DOHH2 (cell line): Measurements from ENCODE around the gene HTRA3.

Experiments
- H3F3A ChIP-seq: fragments of 200-600 bp; sonication (generic), shearing (Covaris generic); 2 replicates; pipeline ENCODE4 v1.6.0; 2016; ENCODE audit warnings: antibody characterized with exemption, mild to moderate bottlenecking; ENCODE audit not compliant: control insufficient read depth, insufficient read depth
- H3K27ac ChIP-seq: fragments of 200-600 bp; sonication (generic); 2 replicates; pipeline ENCODE4 v1.5.1; 2014; ENCODE audit warnings: low read depth, mild to moderate bottlenecking, low read length, moderate library complexity
- H3K27me3 ChIP-seq: fragments of 200-600 bp; sonication (generic); 2 replicates; pipeline ENCODE4 v1.6.1; 2014; ENCODE audit warnings: mild to moderate bottlenecking, low read length, mixed read lengths; ENCODE audit not compliant: control insufficient read depth
- H3K36me3 ChIP-seq: fragments of 200-600 bp; sonication (generic); 2 replicates; pipeline ENCODE4 v1.6.1; 2014; ENCODE audit warnings: mild to moderate bottlenecking, low read length, moderate library complexity, mixed read lengths; ENCODE audit not compliant: control insufficient read depth
- H3K4me1 ChIP-seq: fragments of 200-600 bp; sonication (generic); 2 replicates; pipeline ENCODE4 v1.6.1; 2014; ENCODE audit warnings: mild to moderate bottlenecking, low read length, mixed read lengths; ENCODE audit not compliant: control insufficient read depth
- H3K4me2 ChIP-seq: fragments of 200-600 bp; sonication (generic); 2 replicates; pipeline ENCODE4 v1.6.0; 2014; ENCODE audit warnings: mild to moderate bottlenecking, low read length, moderate library complexity
- H3K4me3 ChIP-seq: fragments of 200-600 bp; sonication (generic); 2 replicates; pipeline ENCODE4 v1.5.1; 2014; ENCODE audit warnings: mild to moderate bottlenecking, low read length, mixed read lengths
- H3K79me2 ChIP-seq: fragments of 200-600 bp; sonication (generic); 2 replicates; pipeline ENCODE4 v1.6.1; 2014; ENCODE audit warnings: mild to moderate bottlenecking, low read length, mixed read lengths; ENCODE audit not compliant: control insufficient read depth
- H3K9me2 ChIP-seq: fragments of 200-600 bp; sonication (generic); replicated peaks from 2 replicates; pipeline ENCODE4 v1.6.1; 2014; ENCODE audit warnings: mild to moderate bottlenecking, low read length, mixed read lengths; ENCODE audit not compliant: control insufficient read depth
- H3K9me3 ChIP-seq: fragments of 200-600 bp; sonication (generic); 2 replicates; pipeline ENCODE4 v1.6.1; 2014; ENCODE audit warnings: antibody characterized with exemption, low read length, mixed read lengths; ENCODE audit not compliant: control insufficient read depth, insufficient read depth
- H4K20me1 ChIP-seq: fragments of 200-600 bp; sonication (generic); 2 replicates; pipeline ENCODE4 v1.6.0; 2014; ENCODE audit warnings: low read depth, mild to moderate bottlenecking, antibody characterized with exemption, low read length, moderate library complexity; ENCODE audit not compliant: control insufficient read depth, insufficient read depth
- EZH2phosphoT487 ChIP-seq: fragments of 200-600 bp; sonication (generic); IDR thresholded peaks from 2 replicates; pipeline ENCODE4 v1.6.1; 2017; ENCODE audit warnings: borderline replicate concordance, mild to moderate bottlenecking, antibody characterized with exemption, low read length, moderate library complexity, mixed read lengths
- TF ChIP-seq, protein P1 (sequence below): fragments of 200-600 bp; sonication (generic); IDR thresholded peaks from one replicate; pipeline ENCODE4 v1.5.1; 2014; ENCODE audit warnings: antibody characterized with exemption, mild to moderate bottlenecking, low read depth, low read length; ENCODE audit not compliant: poor library complexity, severe bottlenecking

The HTRA3 gene

DNA sequence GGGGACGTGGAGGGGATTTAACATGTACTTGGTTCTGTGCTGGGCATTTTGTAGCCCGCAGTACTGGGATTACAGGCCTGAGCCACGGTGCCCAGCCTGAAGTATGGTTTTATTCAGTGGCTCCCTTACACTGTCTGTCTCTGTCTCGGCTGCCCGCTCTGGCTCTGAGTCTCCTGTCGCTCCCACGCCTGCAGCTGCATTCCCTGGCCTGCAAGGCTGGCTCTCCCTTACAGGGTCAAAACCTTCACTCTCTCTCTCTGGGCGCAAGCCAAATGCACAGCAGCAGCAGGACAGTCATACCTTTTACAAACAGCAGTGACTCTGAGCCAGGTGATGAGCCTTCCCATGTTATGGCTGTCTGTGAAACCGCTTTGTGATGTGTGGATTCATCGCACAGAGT lies 72.1 kb downstream of the HTRA3 start:
- H3K4me2 ChIP-seq: no peak overlapping the region
- H3K9me3 ChIP-seq: peaks cover 2% of the 10 kb centered on the region; the same call in 1 of the 2 replicates
- H3K27me3 ChIP-seq: no peaks in the 10 kb centered on the region
- TF ChIP-seq, protein P1, sequence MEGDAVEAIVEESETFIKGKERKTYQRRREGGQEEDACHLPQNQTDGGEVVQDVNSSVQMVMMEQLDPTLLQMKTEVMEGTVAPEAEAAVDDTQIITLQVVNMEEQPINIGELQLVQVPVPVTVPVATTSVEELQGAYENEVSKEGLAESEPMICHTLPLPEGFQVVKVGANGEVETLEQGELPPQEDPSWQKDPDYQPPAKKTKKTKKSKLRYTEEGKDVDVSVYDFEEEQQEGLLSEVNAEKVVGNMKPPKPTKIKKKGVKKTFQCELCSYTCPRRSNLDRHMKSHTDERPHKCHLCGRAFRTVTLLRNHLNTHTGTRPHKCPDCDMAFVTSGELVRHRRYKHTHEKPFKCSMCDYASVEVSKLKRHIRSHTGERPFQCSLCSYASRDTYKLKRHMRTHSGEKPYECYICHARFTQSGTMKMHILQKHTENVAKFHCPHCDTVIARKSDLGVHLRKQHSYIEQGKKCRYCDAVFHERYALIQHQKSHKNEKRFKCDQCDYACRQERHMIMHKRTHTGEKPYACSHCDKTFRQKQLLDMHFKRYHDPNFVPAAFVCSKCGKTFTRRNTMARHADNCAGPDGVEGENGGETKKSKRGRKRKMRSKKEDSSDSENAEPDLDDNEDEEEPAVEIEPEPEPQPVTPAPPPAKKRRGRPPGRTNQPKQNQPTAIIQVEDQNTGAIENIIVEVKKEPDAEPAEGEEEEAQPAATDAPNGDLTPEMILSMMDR: no peak
- no peak for TF ChIP-seq EZH2phosphoT487
- no peaks in the 10 kb centered on the region for H3K36me3 ChIP-seq
- no peaks in the 10 kb centered on the region for H3K79me2 ChIP-seq
- H3K4me1 ChIP-seq: peaks cover 10% of the 10 kb centered on the region
- H3F3A ChIP-seq: no peaks in the 10 kb centered on the region
- H3K27ac ChIP-seq: no peak overlapping the region
- H3K4me3 ChIP-seq: no peak overlapping the region
- H4K20me1 ChIP-seq: no peaks in the 10 kb centered on the region
- no peaks in the 10 kb centered on the region for H3K9me2 ChIP-seq

DNA sequence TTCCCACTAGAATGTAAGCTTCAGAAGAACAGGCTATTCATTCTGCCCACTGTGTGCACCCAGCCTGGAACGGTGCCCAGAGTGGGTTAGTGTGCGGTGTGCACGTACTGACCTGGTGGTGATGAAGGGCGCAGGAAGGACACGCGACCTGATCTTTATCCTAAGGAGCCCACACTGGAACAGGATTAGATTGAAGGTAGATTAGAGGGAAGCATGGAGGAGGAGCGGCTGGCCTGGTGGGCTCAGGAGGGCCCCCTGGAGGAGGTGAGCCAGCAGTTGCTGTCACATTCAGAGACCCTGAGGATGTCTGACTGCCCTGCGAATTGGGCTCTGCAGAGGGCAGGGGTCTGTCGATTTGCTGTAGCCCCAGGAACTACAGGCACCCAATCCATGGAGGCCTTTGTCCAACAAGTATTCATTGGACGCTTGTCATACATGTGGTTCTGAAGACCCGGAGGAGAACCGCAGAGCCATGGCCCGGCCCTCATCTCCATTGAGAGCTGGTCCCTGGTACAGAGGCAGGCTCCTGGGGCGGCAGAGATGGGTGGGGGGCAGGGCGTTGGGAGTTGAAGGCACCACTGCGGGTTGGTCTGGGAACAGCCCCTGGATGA lies 73.2 kb downstream of the HTRA3 start:
- Histone ChIP-seq H3K36me3 (no peaks in the 10 kb centered on the region), H3K27ac (no peak overlapping the region), H3K4me1 (peaks cover 11% of the 10 kb centered on the region), H3K27me3 (no peaks in the 10 kb centered on the region), H3K9me3 (no peaks in the 10 kb centered on the region), H3K4me2 (no peak overlapping the region), H3K79me2 (no peaks in the 10 kb centered on the region), H3K9me2 (no peaks in the 10 kb centered on the region), H3K4me3 (no peak overlapping the region), H3F3A (no peaks in the 10 kb centered on the region), H4K20me1 (no peaks in the 10 kb centered on the region)
- TF ChIP-seq, protein P1: peak; percentile 58
- TF ChIP-seq EZH2phosphoT487: no peak

DNA sequence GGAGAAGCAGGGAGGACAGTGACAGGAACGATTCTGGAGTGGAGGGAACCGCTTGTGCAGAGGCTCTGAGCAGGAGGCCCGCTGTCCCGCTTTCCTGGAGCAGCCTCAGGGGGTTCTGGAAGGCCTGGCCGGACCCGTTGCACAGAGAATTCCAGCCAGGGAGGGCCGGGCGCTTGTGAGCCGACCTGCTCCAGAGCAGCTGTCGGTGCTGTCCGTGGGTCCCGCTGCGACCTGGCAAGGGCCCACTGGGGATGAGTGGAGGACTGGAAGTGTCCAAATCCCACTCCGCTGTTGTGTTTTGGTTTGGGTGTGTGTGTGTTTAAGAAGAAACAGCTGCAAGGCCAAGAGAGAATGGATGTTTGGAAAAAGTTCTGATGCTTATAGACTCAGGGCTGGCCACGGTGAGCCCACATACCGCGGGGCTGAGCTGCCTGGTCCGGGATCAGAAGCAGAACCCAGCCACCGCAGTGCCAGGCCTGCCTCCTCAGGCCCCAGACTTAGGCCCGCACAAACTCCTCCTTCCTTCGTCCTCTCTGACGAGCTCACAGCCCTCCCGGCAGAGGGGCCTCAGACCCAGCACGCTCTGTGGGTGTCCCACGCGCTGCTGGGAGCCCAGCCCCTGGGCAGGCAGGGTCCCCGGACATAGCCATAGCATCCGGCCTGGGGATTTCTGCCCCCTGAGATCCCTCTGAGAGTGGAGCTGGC lies 73.9 kb downstream of the HTRA3 start:
- Histone ChIP-seq H3K79me2 (no peaks in the 10 kb centered on the region), H3K4me1 (peaks cover 13% of the 10 kb centered on the region), H3K4me3 (no peak overlapping the region), H3K27ac (no peak overlapping the region), H4K20me1 (no peaks in the 10 kb centered on the region), H3F3A (no peaks in the 10 kb centered on the region), H3K9me3 (no peaks in the 10 kb centered on the region), H3K4me2 (no peak overlapping the region), H3K27me3 (no peaks in the 10 kb centered on the region), H3K9me2 (no peaks in the 10 kb centered on the region), H3K36me3 (no peaks in the 10 kb centered on the region)
- no peak for TF ChIP-seq EZH2phosphoT487
- TF ChIP-seq, protein P1: no peak
